NCI-H345 treated with DMSO at 0.1 percent for 48 hours (cell line): ENCODE data around the gene CCHCR1.

ENCODE experiments used
- DNase-seq: peaks from one replicate; lab custom pipeline; 2025; ENCODE audit not compliant: unreplicated experiment; lab: John Stamatoyannopoulos, UW

Gene CCHCR1

DNA sequence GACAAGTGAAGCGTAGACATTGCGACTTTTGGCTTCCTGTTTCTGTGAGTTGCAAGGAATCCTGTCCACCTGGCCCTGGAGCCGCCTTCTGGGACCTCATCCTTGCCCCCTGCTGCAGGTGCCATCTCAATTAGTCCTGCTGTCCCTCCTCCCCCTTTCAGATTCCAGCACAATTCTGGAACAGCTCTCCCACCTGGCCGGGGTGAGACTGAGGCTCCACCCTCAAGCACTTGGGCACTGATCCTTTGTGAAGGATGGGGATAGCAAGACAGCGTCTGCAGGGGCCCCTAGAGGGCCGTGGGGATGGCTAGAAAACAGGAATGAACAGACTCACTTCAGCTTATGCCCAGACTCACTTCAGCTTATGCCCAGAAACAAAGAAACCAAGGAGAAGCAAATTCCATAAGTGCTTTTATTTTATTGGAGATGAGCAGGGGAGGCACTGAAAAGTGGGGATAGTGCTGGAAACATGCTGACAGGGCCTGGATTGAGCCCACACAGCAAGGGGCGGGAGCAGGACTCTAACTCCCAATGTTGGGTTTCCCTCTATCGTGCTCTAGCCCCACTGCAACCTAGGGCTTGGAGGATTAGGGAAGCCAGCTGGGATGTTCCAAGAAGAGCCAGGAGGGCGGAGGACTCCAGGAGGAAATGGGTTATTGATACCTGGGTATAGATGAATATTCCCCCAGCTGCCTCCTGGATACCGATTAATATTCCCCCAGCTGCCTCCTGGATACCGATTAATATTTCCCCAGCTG lies 46.6 kb downstream of the CCHCR1 start:
- no peak for DNase-seq

DNA sequence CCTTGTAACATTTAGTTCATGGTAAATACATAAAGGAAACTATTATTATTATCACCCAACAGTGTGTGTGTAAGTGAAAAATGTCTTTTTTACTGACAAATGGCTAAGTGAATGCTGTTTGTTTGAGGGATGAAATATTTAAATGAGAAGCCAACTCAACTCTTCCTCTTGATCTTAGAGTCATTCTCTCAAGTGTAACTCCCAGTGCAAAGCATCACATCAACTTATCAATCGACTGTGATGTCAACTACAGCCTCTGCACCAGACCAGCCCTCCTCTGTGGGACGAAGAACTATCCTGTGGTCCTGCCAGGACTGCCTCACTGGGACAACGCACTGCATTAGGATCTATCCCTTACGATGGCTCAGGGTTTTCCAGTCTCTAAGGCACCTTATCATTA lies 50.5 kb downstream of the CCHCR1 start:
- DNase-seq, result no peak

DNA sequence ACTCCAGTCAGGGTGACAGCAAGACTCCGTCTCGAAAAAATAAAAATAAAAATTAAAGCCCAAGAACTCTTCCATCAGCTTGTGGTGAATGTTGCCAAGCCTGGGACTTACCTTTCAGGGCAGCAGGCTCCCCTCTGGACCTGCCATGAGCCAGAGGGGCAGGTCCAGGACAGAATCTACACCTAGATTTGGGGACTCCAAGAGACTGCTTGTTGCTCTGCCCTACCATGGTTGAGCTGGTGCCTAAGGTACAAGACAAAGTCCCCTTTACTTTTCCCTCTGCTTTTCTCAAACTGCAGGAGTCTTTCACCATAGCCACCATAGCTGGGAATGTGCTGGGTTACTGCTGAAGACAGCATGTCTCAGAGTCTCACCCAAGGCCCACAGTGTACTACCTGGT lies 54.5 kb downstream of the CCHCR1 start:
- DNase-seq, result no peak

DNA sequence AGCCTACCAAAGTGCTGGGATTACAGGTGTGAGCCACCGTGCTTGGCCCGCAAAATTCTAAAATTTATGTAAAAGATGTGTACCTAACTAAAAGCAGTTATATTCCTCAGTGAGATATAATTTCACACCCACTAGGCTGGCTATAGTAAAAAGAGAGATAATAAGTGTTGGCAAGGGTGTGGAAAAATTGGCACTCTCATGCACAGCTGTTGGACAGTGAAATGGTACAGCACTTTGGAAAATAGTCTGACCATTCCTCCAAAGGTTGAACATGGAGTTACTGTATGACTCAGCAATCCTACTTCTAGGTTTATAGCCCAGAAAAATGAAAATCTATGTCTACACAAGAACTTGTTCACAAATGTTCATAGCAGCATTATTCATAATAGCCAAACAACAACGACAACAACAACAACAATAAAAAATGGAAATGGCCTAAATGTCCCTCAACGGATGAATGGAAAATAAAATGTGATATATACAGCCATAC lies 59.1 kb downstream of the CCHCR1 start:
- no peak for DNase-seq

DNA sequence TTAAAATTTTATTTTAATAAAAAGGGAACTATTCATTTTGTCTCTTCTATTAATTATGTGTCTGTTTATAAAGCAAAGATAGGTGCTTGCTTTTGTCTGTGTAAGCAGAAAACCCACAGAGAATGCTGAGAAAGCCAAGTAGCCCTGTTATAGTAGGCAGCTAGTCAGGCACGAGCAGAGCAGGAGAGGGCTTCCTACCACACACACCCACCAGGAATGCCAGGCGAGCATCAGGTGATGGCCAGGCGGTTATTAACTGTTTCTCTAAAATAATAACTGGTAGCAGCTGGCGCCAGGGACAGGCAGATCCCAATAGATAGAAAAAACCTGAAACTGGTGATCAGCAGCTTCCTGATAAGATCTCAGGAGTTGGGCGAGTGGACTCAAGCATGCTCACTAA lies 60.9 kb downstream of the CCHCR1 start:
- no peak for DNase-seq

DNA sequence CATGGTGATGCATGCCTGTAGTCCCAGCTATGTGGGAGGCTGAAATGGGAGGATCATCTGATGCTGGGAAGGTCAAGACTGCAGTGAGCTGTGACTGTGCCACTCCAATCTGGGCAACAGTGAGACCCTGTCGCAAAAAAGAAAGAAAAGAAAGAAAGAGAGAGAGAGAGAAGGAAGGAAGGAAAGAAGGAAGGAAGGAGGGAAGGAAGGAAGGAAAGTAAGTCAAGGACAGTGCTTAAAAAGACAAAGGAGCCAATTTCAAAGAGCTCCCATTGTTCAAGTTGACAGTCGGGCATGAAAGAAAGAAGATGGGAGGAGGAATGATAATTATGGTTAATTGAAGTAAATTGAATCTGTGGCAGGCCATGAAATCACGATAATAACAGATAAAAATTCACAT lies 61.4 kb downstream of the CCHCR1 start:
- no peak for DNase-seq

DNA sequence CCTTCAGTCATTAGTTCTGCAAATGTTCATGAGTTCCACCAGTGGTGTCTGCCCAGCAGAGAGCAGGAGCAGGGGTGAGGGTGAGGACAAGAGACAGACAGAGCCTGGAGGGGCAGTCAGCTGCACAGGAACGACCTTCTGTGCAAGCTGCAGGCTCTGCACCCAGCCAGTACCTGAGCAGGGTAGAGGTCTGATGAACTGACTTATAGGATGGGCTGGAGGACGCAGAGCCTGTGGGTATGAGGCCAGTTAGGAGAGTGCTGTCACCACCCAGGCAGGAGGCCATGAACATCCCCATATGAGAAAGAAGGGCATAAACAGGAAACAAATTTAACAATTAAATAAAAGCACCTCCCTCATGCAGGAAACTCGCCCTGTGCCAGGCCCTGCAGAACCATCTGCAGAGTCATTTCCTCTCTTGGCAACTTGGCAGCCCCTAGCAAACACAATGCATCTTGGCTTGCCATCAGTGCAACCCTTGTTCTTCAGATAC lies 63.2 kb downstream of the CCHCR1 start:
- no peak for DNase-seq

DNA sequence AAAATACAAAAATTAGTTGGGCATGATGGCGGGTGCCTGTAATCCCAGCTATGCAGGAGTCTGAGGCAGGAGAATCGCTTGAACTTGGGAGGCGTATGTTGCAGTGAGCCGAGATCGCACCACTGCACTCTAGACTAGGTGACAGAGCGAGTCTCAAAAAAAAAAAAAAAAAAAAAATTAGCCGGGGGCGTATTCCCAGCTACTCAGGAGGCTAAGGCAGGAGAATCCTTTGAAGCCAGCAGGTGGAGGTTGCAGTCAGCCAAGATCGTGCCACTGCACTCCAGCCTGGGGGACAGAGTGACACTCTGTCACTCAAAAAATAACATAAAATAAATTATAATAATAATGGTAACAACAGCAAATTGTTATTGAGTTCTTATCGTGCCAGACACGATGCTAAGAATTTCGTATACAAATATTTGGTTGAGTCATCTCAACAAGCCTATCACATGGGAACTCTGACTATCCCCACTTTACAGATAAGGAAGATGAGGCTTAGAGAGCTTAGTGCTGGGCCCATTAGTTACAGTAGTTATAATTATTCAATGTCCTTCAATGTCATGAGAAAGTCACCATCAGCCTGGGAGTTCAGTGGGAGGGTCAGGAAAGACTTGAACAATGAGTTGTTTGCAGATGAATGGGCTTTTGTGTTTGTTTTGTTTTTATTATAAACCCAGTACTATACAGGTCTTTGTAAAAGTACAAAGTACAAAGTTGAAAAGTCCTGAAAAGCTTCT lies 64.7 kb downstream of the CCHCR1 start:
- no peak for DNase-seq
